Measurements from ENCODE around the gene DNAL4.

DNA sequence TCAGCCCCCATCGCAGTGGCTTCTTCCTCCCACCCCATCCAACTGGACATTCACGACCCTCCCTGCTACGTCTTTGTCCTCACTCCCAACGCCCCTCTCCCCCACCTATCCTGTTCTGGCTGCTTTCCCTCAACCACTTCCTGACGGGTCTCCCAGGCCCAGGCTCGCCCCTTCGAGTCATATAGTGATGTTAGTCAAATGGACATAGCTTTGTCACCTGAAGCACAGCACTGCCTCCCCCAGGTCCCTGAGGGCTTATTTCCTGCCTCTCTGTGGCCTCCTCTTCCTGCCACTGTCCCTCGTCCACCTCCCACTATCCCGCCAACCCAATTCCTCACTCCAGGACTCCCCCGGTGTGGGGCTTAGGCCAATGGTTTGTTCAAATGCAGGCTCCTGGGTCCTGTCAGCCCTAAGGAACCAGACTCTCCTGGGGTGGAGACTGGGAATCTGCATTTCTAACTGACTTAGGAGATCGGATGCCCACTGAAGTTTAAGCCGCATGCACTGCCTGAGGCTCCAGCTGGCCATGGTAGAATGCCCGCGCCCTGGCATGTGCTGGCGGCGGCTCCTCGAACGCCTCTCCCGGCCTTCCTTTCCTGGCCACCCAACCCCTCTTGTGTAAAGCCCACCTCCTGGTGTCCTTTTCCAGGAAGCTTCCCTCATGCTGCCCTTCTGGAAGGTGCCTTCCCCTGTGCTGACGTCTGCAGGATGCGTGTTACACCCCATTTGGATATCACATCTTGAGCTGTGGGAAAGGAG lies 56.5 kb downstream of the DNAL4 start:
- TF ChIP-seq RAD21 (conservative IDR thresholded peaks at IDR 0.05 in 1 of 2, IDR thresholded peaks at IDR 0.05 in 1 of 2) (no peak), RARB (CRISPR knock-in tag; IDR thresholded peaks at IDR 0.05) (no peak), RNF2 (IDR thresholded peaks at IDR 0.05; ENCODE audit: borderline replicate concordance, low read depth) (no peak), ZFP36 (IDR thresholded peaks at IDR 0.05; ENCODE audit: borderline replicate concordance, partially characterized antibody) (no peak), MAFK (IDR thresholded peaks at IDR 0.05; ENCODE audit: partially characterized antibody) (no peak), KDM1A (IDR thresholded peaks at IDR 0.05; ENCODE audit: low read depth) (no peak), HOXA7 (CRISPR knock-in tag; IDR thresholded peaks at IDR 0.05) (no peak), POLR2A (IDR thresholded peaks at IDR 0.05; ENCODE audit: low read length) (no peak), FOXS1 (CRISPR knock-in tag; IDR thresholded peaks at IDR 0.05) (no peak)
- TF ChIP-seq, protein P1, sequence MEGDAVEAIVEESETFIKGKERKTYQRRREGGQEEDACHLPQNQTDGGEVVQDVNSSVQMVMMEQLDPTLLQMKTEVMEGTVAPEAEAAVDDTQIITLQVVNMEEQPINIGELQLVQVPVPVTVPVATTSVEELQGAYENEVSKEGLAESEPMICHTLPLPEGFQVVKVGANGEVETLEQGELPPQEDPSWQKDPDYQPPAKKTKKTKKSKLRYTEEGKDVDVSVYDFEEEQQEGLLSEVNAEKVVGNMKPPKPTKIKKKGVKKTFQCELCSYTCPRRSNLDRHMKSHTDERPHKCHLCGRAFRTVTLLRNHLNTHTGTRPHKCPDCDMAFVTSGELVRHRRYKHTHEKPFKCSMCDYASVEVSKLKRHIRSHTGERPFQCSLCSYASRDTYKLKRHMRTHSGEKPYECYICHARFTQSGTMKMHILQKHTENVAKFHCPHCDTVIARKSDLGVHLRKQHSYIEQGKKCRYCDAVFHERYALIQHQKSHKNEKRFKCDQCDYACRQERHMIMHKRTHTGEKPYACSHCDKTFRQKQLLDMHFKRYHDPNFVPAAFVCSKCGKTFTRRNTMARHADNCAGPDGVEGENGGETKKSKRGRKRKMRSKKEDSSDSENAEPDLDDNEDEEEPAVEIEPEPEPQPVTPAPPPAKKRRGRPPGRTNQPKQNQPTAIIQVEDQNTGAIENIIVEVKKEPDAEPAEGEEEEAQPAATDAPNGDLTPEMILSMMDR (IDR thresholded peaks at IDR 0.05) = no peak
